SK-N-MC (cell line): ENCODE results near the gene OR13J1.

Experiments
- EZH2 ChIP-seq: fragments of 200-600 bp; sonication (generic); IDR thresholded peaks from one replicate; pipeline ENCODE4 v1.6.1; 2017; ENCODE audit warnings: antibody characterized with exemption
- POLR2AphosphoS5 ChIP-seq: IDR thresholded peaks from 2 replicates; pipeline ENCODE4 v1.6.1; 2012; ENCODE audit warnings: mild to moderate bottlenecking, low read depth, low read length, borderline replicate concordance

GRCh38 chr9:35835216-35835632 lies 35.0 kb downstream of the OR13J1 start:
- no peak for TF ChIP-seq EZH2
- no peak for TF ChIP-seq POLR2AphosphoS5
